BLaER1 treated with 17β-estradiol and CSF1 and Interleukin-3, amounts not matched to agents 10 nM and 100 nM (cell line): Measurements from ENCODE around the gene PPP1R12C.
"Not testable (repeated sequence)": the region's sequence is repeated elsewhere in the genome, so short reads cannot be mapped to it uniquely, and the experiment has no call there.

Experiments used
- H3K27ac ChIP-seq, 11 experiments: shearing (Covaris generic); formaldehyde crosslinking; 2 replicates each; pipeline ENCODE4 v1.8.1; 2022
- H3K27me3 ChIP-seq, 11 experiments: shearing (Covaris generic); formaldehyde crosslinking; 2 replicates each; pipeline ENCODE4 v1.8.1; 2022
- H3K36me3 ChIP-seq, 11 experiments: shearing (Covaris generic); formaldehyde crosslinking; 2 replicates each; pipeline ENCODE4 v1.8.1; 2022
- H3K4me1 ChIP-seq, 10 experiments: shearing (Covaris generic); formaldehyde crosslinking; 2 replicates each; pipeline ENCODE4 v1.8.1; 2022
- H3K4me2 ChIP-seq, 11 experiments: shearing (Covaris generic); formaldehyde crosslinking; 2 replicates each; pipeline ENCODE4 v1.8.1; 2022
- H3K4me3 ChIP-seq, 10 experiments: shearing (Covaris generic); formaldehyde crosslinking; 2 replicates each; pipeline ENCODE4 v1.8.1; 2022
- H3K9ac ChIP-seq, 11 experiments: shearing (Covaris generic); formaldehyde crosslinking; 2 replicates each; pipeline ENCODE4 v1.8.1; 2022
- H3K9me3 ChIP-seq, 11 experiments: shearing (Covaris generic); formaldehyde crosslinking; replicated peaks in 1 of 11; 2 replicates each; pipeline ENCODE4 v1.8.1; 2022
- H4K20me1 ChIP-seq, 11 experiments: shearing (Covaris generic); formaldehyde crosslinking; 2 replicates each; pipeline ENCODE4 v1.8.1; 2022
- Cebpa-rat ChIP-seq, 11 experiments: shearing (Covaris generic); IDR thresholded peaks; 2 replicates each; pipeline ENCODE4 v1.8.1; 2022

Gene PPP1R12C

DNA sequence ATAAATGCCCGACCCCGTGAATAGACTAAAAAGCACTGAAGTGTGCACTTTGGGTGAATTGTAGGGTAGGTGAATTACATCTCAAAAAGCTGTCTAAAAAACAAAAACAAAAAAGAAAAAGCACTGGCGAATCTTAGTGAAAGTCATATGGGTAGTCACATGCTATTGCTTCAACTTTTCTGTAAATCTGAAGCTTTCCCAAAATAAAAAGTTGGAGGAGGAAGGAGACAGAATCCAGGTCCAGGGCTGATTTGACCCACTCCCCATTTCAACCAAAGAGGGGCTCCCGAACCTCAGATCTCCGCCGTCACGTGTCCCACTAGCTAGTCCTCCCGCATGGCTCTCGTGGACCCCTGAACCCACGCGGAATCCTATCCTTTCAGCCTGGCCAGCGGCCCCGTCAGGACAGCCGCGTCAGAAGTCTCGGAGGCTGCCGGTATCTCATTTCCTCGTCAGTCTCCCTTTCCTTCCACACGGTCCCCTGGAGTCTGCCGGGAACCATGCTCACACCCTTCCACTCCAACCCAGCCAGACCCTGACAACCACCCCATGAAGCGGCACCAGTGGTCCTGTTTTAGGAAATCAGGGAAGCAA lies 6.1 kb downstream of the PPP1R12C start:
- Histone ChIP-seq H3K4me2 (no peak overlapping the region), H3K27me3 (no peaks in the 10 kb centered on the region), H3K36me3 (peaks cover 53 to 82% (median 63%) of the 10 kb centered on the region in 11 experiments), H3K9ac (no peak overlapping the region), H3K9me3 (no peaks in the 10 kb centered on the region), H3K4me1 (peaks cover 30 to 37% (median 35%) of the 10 kb centered on the region in 10 experiments), H3K4me3 (no peak overlapping the region), H3K27ac (no peak overlapping the region), H4K20me1 (peaks cover 85 to 98% (median 95%) of the 10 kb centered on the region in 11 experiments)
- TF ChIP-seq Cebpa-rat (IDR thresholded peaks at IDR 0.05): no peak

GRCh38 chr19:55109527-55110291 lies 7.7 kb downstream of the PPP1R12C start:
- peaks cover 17 to 33% (median 22%) of the 10 kb centered on the region in 10 experiments for H3K4me1 ChIP-seq
- H3K27ac ChIP-seq: no peak overlapping the region
- H3K4me2 ChIP-seq: no peak overlapping the region
- H3K27me3 ChIP-seq: no peaks in the 10 kb centered on the region
- no peak overlapping the region for H3K9ac ChIP-seq
- no peaks in the 10 kb centered on the region for H3K9me3 ChIP-seq
- H3K36me3 ChIP-seq: peaks cover 65 to 93% (median 79%) of the 10 kb centered on the region in 11 experiments
- H4K20me1 ChIP-seq: peaks cover 79 to 98% (median 95%) of the 10 kb centered on the region in 11 experiments
- H3K4me3 ChIP-seq: no peak overlapping the region
- no peak for TF ChIP-seq Cebpa-rat (IDR thresholded peaks at IDR 0.05)

- not testable (repeated sequence) for H3K4me2 ChIP-seq, H3K4me3 ChIP-seq, H3K27me3 ChIP-seq, H3K4me1 ChIP-seq, H3K27ac ChIP-seq, H3K9ac ChIP-seq
- Histone ChIP-seq H3K36me3 (peaks cover 76 to 92% (median 85%) of the 10 kb centered on the region in 11 experiments), H4K20me1 (peaks cover 58 to 94% (median 86%) of the 10 kb centered on the region in 11 experiments), H3K9me3 (peaks cover 7 to 13% (median 9%) of the 10 kb centered on the region in 11 experiments)
Measured at GRCh38 chr19:55107252-55107651, 10.2 kb downstream of the PPP1R12C start.

GRCh38 chr19:55106591-55106990 lies 10.8 kb downstream of the PPP1R12C start:
- no peak overlapping the region for H3K27ac ChIP-seq
- H3K4me3 ChIP-seq: no peak overlapping the region
- no peaks in the 10 kb centered on the region for H3K27me3 ChIP-seq
- H4K20me1 ChIP-seq: peaks cover 53 to 94% (median 86%) of the 10 kb centered on the region in 11 experiments
- H3K4me1 ChIP-seq: peaks cover 0 to 9% (median 0%) of the 10 kb centered on the region in 10 experiments; a peak in 3 of 20 replicates
- no peak overlapping the region for H3K9ac ChIP-seq
- H3K4me2 ChIP-seq: no peak overlapping the region
- no peak for TF ChIP-seq Cebpa-rat (IDR thresholded peaks at IDR 0.05)
- peaks cover 78 to 93% (median 87%) of the 10 kb centered on the region in 11 experiments for H3K36me3 ChIP-seq
- H3K9me3 ChIP-seq: peaks cover 7 to 13% (median 9%) of the 10 kb centered on the region in 11 experiments

GRCh38 chr19:55105237-55105636 lies 12.2 kb downstream of the PPP1R12C start:
- H3K27ac ChIP-seq: no peak overlapping the region
- peaks cover 7 to 13% (median 9%) of the 10 kb centered on the region in 11 experiments for H3K9me3 ChIP-seq
- H4K20me1 ChIP-seq: peaks cover 43 to 95% (median 88%) of the 10 kb centered on the region in 11 experiments
- no peak for TF ChIP-seq Cebpa-rat (IDR thresholded peaks at IDR 0.05)
- H3K27me3 ChIP-seq: no peaks in the 10 kb centered on the region
- H3K4me3 ChIP-seq: no peak overlapping the region
- peaks cover 81 to 96% (median 91%) of the 10 kb centered on the region in 11 experiments for H3K36me3 ChIP-seq
- H3K9ac ChIP-seq: no peak overlapping the region
- H3K4me2 ChIP-seq: no peak overlapping the region
- peaks cover 0 to 10% (median 4%) of the 10 kb centered on the region in 10 experiments; a peak in 7 of 20 replicates for H3K4me1 ChIP-seq

DNA sequence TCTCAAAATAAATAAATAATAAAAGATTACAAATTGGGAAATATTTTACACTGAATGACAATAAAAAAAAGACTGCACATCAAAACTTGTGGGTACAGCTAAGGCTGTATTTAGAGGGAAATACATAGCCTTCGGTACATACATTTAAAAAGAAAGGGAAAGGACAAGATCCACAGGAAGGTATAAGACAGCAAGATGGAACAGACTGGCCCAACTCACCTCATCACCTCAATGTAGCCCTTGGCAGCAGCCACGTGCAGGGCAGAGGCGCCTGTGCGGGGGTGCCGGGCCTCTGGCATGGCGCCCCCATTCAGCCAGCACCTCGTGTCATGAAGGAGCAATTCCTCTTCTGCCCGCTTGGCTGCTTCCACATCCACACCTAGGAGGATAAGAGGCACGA lies 14.2 kb downstream of the PPP1R12C start:
- Histone ChIP-seq H3K4me1 (peaks cover 10 to 31% (median 21%) of the 10 kb centered on the region in 10 experiments), H3K4me3 (no peak overlapping the region), H3K9me3 (peaks cover 7 to 13% (median 9%) of the 10 kb centered on the region in 11 experiments), H3K27me3 (no peaks in the 10 kb centered on the region), H3K9ac (no peak overlapping the region), H4K20me1 (peaks cover 42 to 95% (median 88%) of the 10 kb centered on the region in 11 experiments; a peak in 21 of 22 replicates), H3K36me3 (peaks cover 80 to 96% (median 90%) of the 10 kb centered on the region in 11 experiments), H3K27ac (no peak overlapping the region), H3K4me2 (no peak overlapping the region)
- no peak for TF ChIP-seq Cebpa-rat (IDR thresholded peaks at IDR 0.05)

DNA sequence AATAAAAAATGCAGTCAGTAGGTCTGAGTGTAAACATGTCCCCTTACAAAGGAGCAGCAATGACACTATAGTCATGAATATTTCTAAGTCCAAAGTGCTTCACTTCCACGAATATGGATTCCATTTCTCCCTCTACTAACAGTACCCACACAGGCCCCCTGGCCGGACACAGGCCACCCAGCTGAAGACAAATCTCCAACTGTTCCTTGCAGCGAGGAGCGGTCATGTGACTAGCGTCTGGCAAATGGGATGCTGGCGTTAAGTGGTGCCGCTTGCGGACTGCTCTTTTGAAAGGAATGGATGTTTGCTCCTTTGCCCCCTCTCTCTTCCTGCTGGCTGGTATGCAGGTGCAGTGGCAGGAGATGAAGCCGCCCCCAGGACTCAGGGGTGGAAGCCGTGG lies 16.2 kb downstream of the PPP1R12C start:
- peaks cover 7 to 13% (median 9%) of the 10 kb centered on the region in 11 experiments for H3K9me3 ChIP-seq
- TF ChIP-seq Cebpa-rat (IDR thresholded peaks at IDR 0.05): no peak
- no peaks in the 10 kb centered on the region for H3K27me3 ChIP-seq
- peaks cover 18 to 42% (median 33%) of the 10 kb centered on the region in 10 experiments for H3K4me1 ChIP-seq
- H3K4me2 ChIP-seq: no peak overlapping the region
- 0 out of 22 replicates have a peak overlapping the region, but pooled peaks of 3 of the 11 experiments have one; percentile 15 to 29 (median 24) for H3K9ac ChIP-seq
- no peak overlapping the region for H3K27ac ChIP-seq
- peaks cover 34 to 96% (median 86%) of the 10 kb centered on the region in 11 experiments; a peak in 21 of 22 replicates for H4K20me1 ChIP-seq
- H3K36me3 ChIP-seq: peaks cover 66 to 87% (median 80%) of the 10 kb centered on the region in 11 experiments
- H3K4me3 ChIP-seq: no peak overlapping the region

DNA sequence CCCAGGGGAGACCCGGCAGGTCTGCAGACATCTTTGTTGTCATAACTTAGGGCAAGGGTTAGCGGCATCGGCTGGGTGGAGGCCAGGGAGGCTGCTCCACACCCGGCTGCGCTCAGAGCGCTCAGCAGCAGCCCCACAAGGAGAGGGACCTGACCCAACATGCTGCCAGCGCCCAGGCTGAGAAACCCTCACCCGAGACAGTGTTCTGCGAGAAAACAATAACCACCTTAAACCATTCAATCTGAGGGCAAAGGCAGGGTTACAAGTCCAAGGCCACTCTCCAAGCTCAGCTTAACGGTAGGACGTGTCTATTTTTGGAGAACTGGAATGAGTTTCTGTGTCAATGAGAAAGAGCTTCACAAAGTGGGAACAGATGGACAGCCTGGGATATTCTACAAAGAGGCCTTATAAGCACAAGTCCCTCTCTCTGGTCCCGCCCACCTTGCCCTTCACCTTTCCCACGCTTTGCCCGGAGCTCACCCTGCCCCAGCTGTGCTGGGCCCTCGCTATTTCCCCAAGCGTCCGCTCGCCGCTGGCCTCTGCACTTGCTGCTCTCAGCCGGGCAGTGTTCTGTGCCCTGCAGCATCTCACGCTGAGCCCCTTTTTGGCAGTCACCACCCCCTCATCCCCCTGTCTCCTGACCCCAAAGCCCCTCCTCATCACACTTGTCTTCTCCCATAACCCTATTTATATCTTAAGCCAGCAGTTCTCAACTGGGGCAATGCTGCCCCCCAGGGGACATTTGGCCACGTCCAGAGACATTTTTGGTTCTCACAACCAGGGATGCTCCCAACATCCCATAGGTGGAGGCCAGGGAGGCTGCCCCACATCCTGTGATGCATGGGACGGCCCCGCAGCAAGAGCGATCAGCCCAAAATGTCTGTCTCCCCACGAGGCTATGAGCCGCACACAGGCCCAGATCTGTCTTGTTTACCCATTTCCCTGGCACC lies 17.6 kb downstream of the PPP1R12C start:
- Histone ChIP-seq H3K4me3 (no peak overlapping the region), H3K9me3 (peaks cover 7 to 13% (median 9%) of the 10 kb centered on the region in 11 experiments), H3K4me1 (peaks cover 18 to 38% (median 31%) of the 10 kb centered on the region in 10 experiments), H3K27ac (peak overlapping the region in 1 of 11 experiments; percentile 52; a peak in 1 of 22 replicates), H4K20me1 (peaks cover 40 to 96% (median 84%) of the 10 kb centered on the region in 11 experiments), H3K9ac (peak overlapping the region in 4 of 11 experiments; percentile 5 to 54 (median 28); a peak in 4 of 22 replicates), H3K36me3 (peaks cover 69 to 87% (median 82%) of the 10 kb centered on the region in 11 experiments), H3K4me2 (peak overlapping the region in 5 of 11 experiments; percentile 73 to 89 (median 87); a peak in 8 of 22 replicates), H3K27me3 (no peaks in the 10 kb centered on the region)
- no peak for TF ChIP-seq Cebpa-rat (IDR thresholded peaks at IDR 0.05)
